Measurements from ENCODE around the gene CTCFL. TPM values are rescaled to one million over a fixed set of nuclear protein-coding genes. Genes with fewer than 3 reads are reported as not detected.

Gene CTCFL
- total RNA-seq, 4 donors from 2014 or later: not detected

GRCh38 chr20:57502336-57502700, 22.6 kb downstream of the CTCFL start:
- WGBS, 2 donors: 88 to 91% methylated on average over 6 of the region's 6 CpGs
- DNase-seq (ENCODE audit: low spot score in 2 of 2): peak in 1 of 2 donors; percentile 52
- no peak overlapping the region for H3K4me3 ChIP-seq (ENCODE audit: low read depth, poor library complexity, severe bottlenecking)
- TF ChIP-seq CTCF (IDR thresholded peaks at IDR 0.05) (no peak), POLR2A (IDR thresholded peaks at IDR 0.05) (no peak)
- intact Hi-C loops (cut with DNase I; ENCODE audit: low total_unique reads): no loop called here

- no peak overlapping the region for H3K4me3 ChIP-seq (ENCODE audit: low read depth, poor library complexity, severe bottlenecking)
- 74 to 80% methylated on average over 17 of the region's 17 CpGs for WGBS, 2 donors
- TF ChIP-seq CTCF (IDR thresholded peaks at IDR 0.05) (no peak), POLR2A (IDR thresholded peaks at IDR 0.05) (no peak)
- peak in 1 of 2 donors; percentile 72 for DNase-seq (ENCODE audit: low spot score in 2 of 2)
- intact Hi-C loops (cut with DNase I; ENCODE audit: low total_unique reads): no loop called here
Measured at GRCh38 chr20:57501461-57502335, 23.2 kb downstream of the CTCFL start.

- intact Hi-C loops (cut with DNase I; ENCODE audit: low total_unique reads): no loop called here
- 84 to 92% methylated on average over 17 of the region's 17 CpGs for WGBS, 2 donors
- peak in 1 of 2 donors; percentile 74 for DNase-seq (ENCODE audit: low spot score in 2 of 2)
Measured at GRCh38 chr20:57500962-57501361, 24.0 kb downstream of the CTCFL start.

GRCh38 chr20:57500235-57500634, 24.7 kb downstream of the CTCFL start:
- 81 to 91% methylated on average over 7 of the region's 7 CpGs for WGBS, 2 donors
- intact Hi-C loops (cut with DNase I; ENCODE audit: low total_unique reads): no loop called here
- H3K4me3 ChIP-seq (ENCODE audit: low read depth, poor library complexity, severe bottlenecking): no peak overlapping the region
- no peak for TF ChIP-seq POLR2A (IDR thresholded peaks at IDR 0.05)
- no peak for TF ChIP-seq CTCF (IDR thresholded peaks at IDR 0.05)
- peak in 1 of 2 donors; percentile 58 for DNase-seq (ENCODE audit: low spot score in 2 of 2)

More at GRCh38 chr20:57500962-57501361, 24.0 kb downstream of the CTCFL start:
- TF ChIP-seq CTCF (IDR thresholded peaks at IDR 0.05) (no peak), POLR2A (IDR thresholded peaks at IDR 0.05) (no peak)
- no peak overlapping the region for H3K4me3 ChIP-seq (ENCODE audit: low read depth, poor library complexity, severe bottlenecking)

- 55 to 57% methylated on average over 14 of the region's 14 CpGs for WGBS, 2 donors
- no peak overlapping the region for H3K4me3 ChIP-seq (ENCODE audit: low read depth, poor library complexity, severe bottlenecking)
- peak in 1 of 2 donors; percentile 80 for DNase-seq (ENCODE audit: low spot score in 2 of 2)
- TF ChIP-seq CTCF (IDR thresholded peaks at IDR 0.05) (no peak), POLR2A (IDR thresholded peaks at IDR 0.05) (no peak)
- intact Hi-C loops (cut with DNase I; ENCODE audit: low total_unique reads): no loop called here
Measured at GRCh38 chr20:57499676-57500075, 25.3 kb downstream of the CTCFL start.

All from lower leg skin (tissue), 4 donors.